Measurements from ENCODE around the gene SORBS1. TPM values are rescaled to one million over a fixed set of nuclear protein-coding genes. Genes with fewer than 3 reads are reported as not detected.

SORBS1 gene
- total and polyA plus RNA-seq, 2 experiments from 2014 or later, result 17.0 to 40.2 TPM

DNA sequence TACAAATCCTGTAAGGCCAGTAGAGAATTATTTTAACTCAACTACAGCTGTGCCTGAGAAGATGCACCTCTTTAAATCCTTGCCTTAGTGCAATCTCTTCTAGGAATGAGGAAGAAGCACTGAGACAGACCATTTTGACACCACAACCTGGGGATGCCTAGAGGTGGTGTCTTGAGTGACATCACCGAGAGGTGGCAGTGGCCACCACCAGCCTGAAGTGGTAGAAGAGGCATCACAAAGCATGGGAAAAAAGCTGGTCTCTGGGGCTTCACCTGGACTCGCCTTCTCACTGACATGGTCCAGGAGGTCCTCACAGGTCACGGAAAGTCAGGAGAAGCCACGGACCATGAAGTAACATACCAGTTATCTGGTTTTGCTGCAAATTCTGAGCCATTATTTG, 171.2 kb downstream of the SORBS1 start:
- no peaks in the 10 kb centered on the region for H3K79me2 ChIP-seq
- no peak for TF ChIP-seq EZH2 (IDR thresholded peaks at IDR 0.05; ENCODE audit: borderline replicate concordance)
- TF ChIP-seq, protein P1, sequence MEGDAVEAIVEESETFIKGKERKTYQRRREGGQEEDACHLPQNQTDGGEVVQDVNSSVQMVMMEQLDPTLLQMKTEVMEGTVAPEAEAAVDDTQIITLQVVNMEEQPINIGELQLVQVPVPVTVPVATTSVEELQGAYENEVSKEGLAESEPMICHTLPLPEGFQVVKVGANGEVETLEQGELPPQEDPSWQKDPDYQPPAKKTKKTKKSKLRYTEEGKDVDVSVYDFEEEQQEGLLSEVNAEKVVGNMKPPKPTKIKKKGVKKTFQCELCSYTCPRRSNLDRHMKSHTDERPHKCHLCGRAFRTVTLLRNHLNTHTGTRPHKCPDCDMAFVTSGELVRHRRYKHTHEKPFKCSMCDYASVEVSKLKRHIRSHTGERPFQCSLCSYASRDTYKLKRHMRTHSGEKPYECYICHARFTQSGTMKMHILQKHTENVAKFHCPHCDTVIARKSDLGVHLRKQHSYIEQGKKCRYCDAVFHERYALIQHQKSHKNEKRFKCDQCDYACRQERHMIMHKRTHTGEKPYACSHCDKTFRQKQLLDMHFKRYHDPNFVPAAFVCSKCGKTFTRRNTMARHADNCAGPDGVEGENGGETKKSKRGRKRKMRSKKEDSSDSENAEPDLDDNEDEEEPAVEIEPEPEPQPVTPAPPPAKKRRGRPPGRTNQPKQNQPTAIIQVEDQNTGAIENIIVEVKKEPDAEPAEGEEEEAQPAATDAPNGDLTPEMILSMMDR (IDR thresholded peaks at IDR 0.05; ENCODE audit: poor library complexity), result no peak
- no peak for TF ChIP-seq EZH2phosphoT487 (IDR thresholded peaks at IDR 0.05; ENCODE audit: low read depth, severe bottlenecking, unreplicated experiment)
- H3K4me1 ChIP-seq (ENCODE audit: insufficient read depth), result peaks cover 24% of the 10 kb centered on the region
- H3K36me3 ChIP-seq (replicated peaks; ENCODE audit: insufficient read depth, low read depth), result no peaks in the 10 kb centered on the region
- H3K9me3 ChIP-seq (ENCODE audit: low read depth), result no peaks in the 10 kb centered on the region
- WGBS (ENCODE audit: low lambda C conversion rate, missing lambda C conversion rate), result 96% methylated on average over 4 of the region's 4 CpGs
- no peaks in the 10 kb centered on the region for H3K9me2 ChIP-seq (replicated peaks; ENCODE audit: insufficient read depth)
- no peak overlapping the region for H2AFZ ChIP-seq
- H3K27ac ChIP-seq, result no peak overlapping the region
- no peak overlapping the region for H3K4me3 ChIP-seq
- no peak overlapping the region for H3K4me2 ChIP-seq
- DNase-seq (ENCODE audit: low spot score), result no peak
- no peaks in the 10 kb centered on the region for H4K20me1 ChIP-seq (ENCODE audit: insufficient read depth, poor library complexity, severe bottlenecking)
- H3K27me3 ChIP-seq, result no peaks in the 10 kb centered on the region

DNA sequence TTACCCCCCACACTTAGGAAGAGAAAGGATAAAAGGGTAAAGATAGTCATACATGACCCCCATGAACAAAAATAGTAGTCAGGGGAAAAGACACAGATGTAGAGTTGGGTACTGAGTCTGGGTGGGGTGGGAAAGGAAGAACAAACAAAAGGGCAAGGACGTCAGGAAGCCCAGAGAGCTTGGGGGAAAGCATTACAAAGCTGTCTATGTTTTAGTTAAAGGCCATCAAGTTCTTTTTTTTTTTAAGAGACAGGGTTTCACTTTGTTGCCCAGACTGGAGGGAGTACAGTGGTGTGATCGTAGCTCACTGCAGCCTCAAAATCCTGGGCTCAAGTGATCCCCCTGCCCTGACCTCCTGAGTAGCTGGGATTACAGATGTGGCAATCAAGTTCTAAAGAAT, 172.0 kb downstream of the SORBS1 start:
- Histone ChIP-seq H3K27ac (peak overlapping the region; percentile 24), H3K27me3 (no peaks in the 10 kb centered on the region), H3K36me3 (replicated peaks; ENCODE audit: insufficient read depth, low read depth) (no peaks in the 10 kb centered on the region), H3K79me2 (no peaks in the 10 kb centered on the region), H3K4me3 (no peak overlapping the region), H3K9me3 (ENCODE audit: low read depth) (no peaks in the 10 kb centered on the region), H3K9me2 (replicated peaks; ENCODE audit: insufficient read depth) (no peaks in the 10 kb centered on the region), H3K4me2 (peak overlapping the region; percentile 4), H3K4me1 (ENCODE audit: insufficient read depth) (peaks cover 24% of the 10 kb centered on the region), H2AFZ (no peak overlapping the region), H4K20me1 (ENCODE audit: insufficient read depth, poor library complexity, severe bottlenecking) (no peaks in the 10 kb centered on the region)
- TF ChIP-seq EZH2phosphoT487 (IDR thresholded peaks at IDR 0.05; ENCODE audit: low read depth, severe bottlenecking, unreplicated experiment) (no peak), EZH2 (IDR thresholded peaks at IDR 0.05; ENCODE audit: borderline replicate concordance) (no peak)
- TF ChIP-seq, protein P1 (IDR thresholded peaks at IDR 0.05; ENCODE audit: poor library complexity), result no peak
- 66% methylated on average over 2 of the region's 2 CpGs for WGBS (ENCODE audit: low lambda C conversion rate, missing lambda C conversion rate)
- DNase-seq (ENCODE audit: low spot score), result no peak

DNA sequence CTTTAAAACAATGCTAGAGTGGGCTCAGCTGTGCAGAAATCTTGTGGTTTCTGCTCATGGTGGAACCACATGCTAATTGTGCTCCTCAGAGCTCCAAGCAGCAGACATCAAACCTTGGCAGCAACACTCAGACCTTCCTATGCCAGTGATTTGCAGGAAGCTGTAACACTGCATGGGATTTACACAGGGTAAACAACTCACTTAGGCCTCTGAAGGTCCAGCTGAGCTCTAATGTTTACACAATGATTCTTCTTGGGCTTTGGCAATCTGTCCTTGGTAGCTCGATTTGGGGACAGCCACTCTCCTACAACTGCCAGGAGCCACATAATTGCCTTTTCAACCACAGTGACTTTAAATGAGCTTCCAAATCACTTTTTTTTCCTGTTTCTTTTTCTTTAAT, 172.6 kb downstream of the SORBS1 start:
- WGBS (ENCODE audit: low lambda C conversion rate, missing lambda C conversion rate), result 19% methylated on average over 1 of the region's 1 CpG
- TF ChIP-seq, protein P1 (IDR thresholded peaks at IDR 0.05; ENCODE audit: poor library complexity), result no peak
- no peak for TF ChIP-seq EZH2phosphoT487 (IDR thresholded peaks at IDR 0.05; ENCODE audit: low read depth, severe bottlenecking, unreplicated experiment)
- H3K4me3 ChIP-seq, result no peak overlapping the region

DNA sequence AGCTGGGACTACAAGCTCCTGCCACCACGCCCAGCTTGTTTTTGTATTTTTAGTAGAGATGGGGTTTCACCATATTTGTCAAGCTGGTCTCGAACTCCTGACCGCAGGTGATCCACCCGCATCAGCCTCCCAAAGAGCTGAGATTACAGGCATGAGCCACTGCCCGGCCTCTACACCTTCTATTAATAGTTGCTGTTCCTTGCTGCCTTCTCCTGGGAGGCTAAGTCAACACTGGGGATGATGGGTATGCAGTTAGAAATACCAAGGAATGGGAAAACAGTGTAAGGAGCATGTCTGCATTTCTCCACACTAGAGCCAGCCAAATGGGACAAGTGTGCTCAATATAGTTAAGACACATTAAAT, 173.1 kb downstream of the SORBS1 start:
- Histone ChIP-seq H3K4me3 (no peak overlapping the region), H3K9me3 (ENCODE audit: low read depth) (no peaks in the 10 kb centered on the region), H2AFZ (no peak overlapping the region), H3K9me2 (replicated peaks; ENCODE audit: insufficient read depth) (no peaks in the 10 kb centered on the region), H3K36me3 (replicated peaks; ENCODE audit: insufficient read depth, low read depth) (no peaks in the 10 kb centered on the region), H3K4me1 (ENCODE audit: insufficient read depth) (peaks cover 24% of the 10 kb centered on the region), H3K27me3 (no peaks in the 10 kb centered on the region), H3K79me2 (no peaks in the 10 kb centered on the region), H3K27ac (peak overlapping the region; percentile 15), H4K20me1 (ENCODE audit: insufficient read depth, poor library complexity, severe bottlenecking) (no peaks in the 10 kb centered on the region), H3K4me2 (no peak overlapping the region)
- no peak for DNase-seq (ENCODE audit: low spot score)
- 91% methylated on average over 5 of the region's 5 CpGs for WGBS (ENCODE audit: low lambda C conversion rate, missing lambda C conversion rate)
- TF ChIP-seq, protein P1 (IDR thresholded peaks at IDR 0.05; ENCODE audit: poor library complexity), result no peak
- TF ChIP-seq EZH2phosphoT487 (IDR thresholded peaks at IDR 0.05; ENCODE audit: low read depth, severe bottlenecking, unreplicated experiment), result no peak

More for the DNA sequence above, 172.6 kb downstream of the SORBS1 start:
- Histone ChIP-seq H3K79me2 (no peaks in the 10 kb centered on the region), H3K4me2 (peak overlapping the region; percentile 4), H4K20me1 (ENCODE audit: insufficient read depth, poor library complexity, severe bottlenecking) (no peaks in the 10 kb centered on the region), H3K9me3 (ENCODE audit: low read depth) (no peaks in the 10 kb centered on the region), H3K4me1 (ENCODE audit: insufficient read depth) (peaks cover 24% of the 10 kb centered on the region), H3K36me3 (replicated peaks; ENCODE audit: insufficient read depth, low read depth) (no peaks in the 10 kb centered on the region), H3K27me3 (no peaks in the 10 kb centered on the region), H3K27ac (peak overlapping the region; percentile 24), H2AFZ (no peak overlapping the region), H3K9me2 (replicated peaks; ENCODE audit: insufficient read depth) (no peaks in the 10 kb centered on the region)
- DNase-seq (ENCODE audit: low spot score), result peak; percentile 52

All from hepatocyte (in vitro differentiated cells).